ENCODE measurements around the gene VEGFB. TPM values are rescaled to one million over a fixed set of nuclear protein-coding genes. Genes with fewer than 3 reads are reported as not detected.

The VEGFB gene
- total RNA-seq, 1 experiment from 2014 or later = 47.3 TPM

Other genes with a start within 250 kb of the VEGFB start
- gene OTUB1, start 248.1 kb upstream of the VEGFB start, total RNA-seq (2022; extraction: Qiagen RNA extraction) = 109 to 136 TPM (median 127 TPM) in 5 replicates
- 0.03 to 0.09 TPM (median 0.06 TPM) in 5 replicates for gene FLRT1, start 198.7 kb upstream of the VEGFB start, total RNA-seq (2022; extraction: Qiagen RNA extraction)
- 9.0 to 15.8 TPM (median 13.5 TPM) in 5 replicates for gene MACROD1, start 68.5 kb upstream of the VEGFB start, total RNA-seq (2022; extraction: Qiagen RNA extraction)
- 226 to 294 TPM (median 239 TPM) in 5 replicates for gene STIP1, start 48.4 kb upstream of the VEGFB start, total RNA-seq (2022; extraction: Qiagen RNA extraction)
- gene FERMT3, start 27.9 kb upstream of the VEGFB start, total RNA-seq (2022; extraction: Qiagen RNA extraction) = 0.90 to 3.5 TPM (median 1.1 TPM) in 5 replicates
- 15.9 to 26.7 TPM (median 25.0 TPM) in 5 replicates for gene TRPT1, start 8.4 kb upstream of the VEGFB start, total RNA-seq (2022; extraction: Qiagen RNA extraction)
- 30.0 to 39.3 TPM (median 36.0 TPM) in 5 replicates for gene NUDT22, start 8.3 kb upstream of the VEGFB start, total RNA-seq (2022; extraction: Qiagen RNA extraction)
- gene DNAJC4, start 4.0 kb upstream of the VEGFB start, total RNA-seq (2022; extraction: Qiagen RNA extraction) = 17.1 to 22.6 TPM (median 21.1 TPM) in 5 replicates
- gene FKBP2, start 6.5 kb downstream of the VEGFB start, total RNA-seq (2022; extraction: Qiagen RNA extraction) = 119 to 148 TPM (median 123 TPM) in 5 replicates
- 195 to 381 TPM (median 360 TPM) in 5 replicates for gene PPP1R14B, start 12.4 kb downstream of the VEGFB start, total RNA-seq (2022; extraction: Qiagen RNA extraction)
- gene PLCB3, start 16.9 kb downstream of the VEGFB start, total RNA-seq (2022; extraction: Qiagen RNA extraction) = 16.8 to 23.4 TPM (median 20.3 TPM) in 5 replicates
- gene BAD, start 50.1 kb downstream of the VEGFB start, total RNA-seq (2022; extraction: Qiagen RNA extraction) = 65.9 to 95.2 TPM (median 90.0 TPM) in 5 replicates
- gene GPR137, start 51.3 kb downstream of the VEGFB start, total RNA-seq (2022; extraction: Qiagen RNA extraction) = 35.7 to 48.9 TPM (median 42.5 TPM) in 5 replicates
- gene KCNK4, start 56.7 kb downstream of the VEGFB start, total RNA-seq (2022; extraction: Qiagen RNA extraction) = 0.07 to 0.10 TPM in 2 of 5 replicates, not detected in the others
- 2.1 to 2.6 TPM (median 2.4 TPM) in 5 replicates for gene CATSPERZ, start 65.8 kb downstream of the VEGFB start, total RNA-seq (2022; extraction: Qiagen RNA extraction)
- 44.7 to 58.6 TPM (median 55.8 TPM) in 5 replicates for gene ESRRA, start 70.9 kb downstream of the VEGFB start, total RNA-seq (2022; extraction: Qiagen RNA extraction)
- 340 to 460 TPM (median 407 TPM) in 5 replicates for gene TRMT112, start 83.0 kb downstream of the VEGFB start, total RNA-seq (2022; extraction: Qiagen RNA extraction)
- 384 to 494 TPM (median 449 TPM) in 5 replicates for gene PRDX5, start 83.5 kb downstream of the VEGFB start, total RNA-seq (2022; extraction: Qiagen RNA extraction)
- 7.6 to 10.2 TPM (median 9.8 TPM) in 5 replicates for gene CCDC88B, start 105.6 kb downstream of the VEGFB start, total RNA-seq (2022; extraction: Qiagen RNA extraction)
- gene RPS6KA4, start 124.6 kb downstream of the VEGFB start, total RNA-seq (2022; extraction: Qiagen RNA extraction) = 56.9 to 64.6 TPM (median 62.6 TPM) in 5 replicates

Data from A549 treated with Hydrocortisone at 1 μM for 4 hours (cell line).